RKO (cell line): Measurements from ENCODE around the gene JAKMIP3.

Source experiments
- DNase-seq: peaks from one replicate; pipeline ENCODE4 v3.0.0-alpha.2; 2016; ENCODE audit warnings: low spot score

The JAKMIP3 gene

DNA sequence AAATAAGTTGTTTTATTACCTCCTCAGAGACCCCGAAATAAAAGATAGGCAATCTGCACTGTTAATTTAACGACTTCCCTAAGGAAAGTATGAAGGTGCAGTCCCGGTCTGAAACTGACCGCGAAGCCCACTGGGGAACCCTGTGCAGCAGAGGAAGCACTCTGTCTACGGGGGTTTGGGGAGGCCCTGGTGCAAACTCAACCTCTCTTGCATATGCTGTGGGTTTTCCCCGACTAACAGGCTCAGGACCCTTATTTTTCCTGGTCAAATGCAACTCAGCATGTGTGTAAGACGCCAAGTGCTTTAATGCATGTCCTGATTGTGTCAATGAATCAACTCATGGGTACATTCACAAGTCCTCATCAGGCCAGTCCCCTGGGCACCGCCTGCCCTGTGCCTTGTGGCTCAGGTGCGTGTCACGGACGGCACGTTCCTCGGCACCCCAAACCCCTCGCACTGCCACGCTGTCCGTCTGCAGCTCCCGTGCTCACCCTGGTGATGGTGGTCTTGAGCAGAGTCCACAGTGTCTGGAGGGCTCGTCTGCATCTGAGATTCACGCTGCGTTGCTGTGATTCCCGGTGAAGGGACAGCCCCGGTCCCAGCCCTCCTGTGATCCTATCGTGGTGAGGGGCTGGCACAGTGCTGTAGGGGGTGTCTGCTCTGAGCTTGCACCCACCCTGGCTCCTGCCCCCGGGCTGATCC, 33.8 kb downstream of the JAKMIP3 start:
- DNase-seq, result no peak

DNA sequence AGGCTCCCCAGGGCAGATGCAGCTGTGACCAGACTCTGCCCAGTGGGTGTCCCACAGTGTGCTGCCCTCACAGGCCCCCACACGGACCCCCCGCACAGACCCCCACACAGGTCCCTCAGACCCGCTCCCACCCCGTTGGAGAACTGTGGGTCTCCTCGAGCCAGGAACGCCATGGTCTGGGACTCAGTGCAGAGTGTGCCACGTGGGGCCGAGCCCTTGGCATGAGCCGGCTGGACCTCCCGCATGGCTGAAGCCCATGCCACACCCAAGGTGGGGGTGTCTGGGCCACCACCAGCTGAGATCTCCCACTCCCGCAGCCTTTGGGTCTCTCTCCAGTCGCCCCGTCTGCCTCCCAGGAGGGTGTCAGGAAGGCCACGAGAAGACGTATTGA, 34.3 kb downstream of the JAKMIP3 start:
- no peak for DNase-seq

DNA sequence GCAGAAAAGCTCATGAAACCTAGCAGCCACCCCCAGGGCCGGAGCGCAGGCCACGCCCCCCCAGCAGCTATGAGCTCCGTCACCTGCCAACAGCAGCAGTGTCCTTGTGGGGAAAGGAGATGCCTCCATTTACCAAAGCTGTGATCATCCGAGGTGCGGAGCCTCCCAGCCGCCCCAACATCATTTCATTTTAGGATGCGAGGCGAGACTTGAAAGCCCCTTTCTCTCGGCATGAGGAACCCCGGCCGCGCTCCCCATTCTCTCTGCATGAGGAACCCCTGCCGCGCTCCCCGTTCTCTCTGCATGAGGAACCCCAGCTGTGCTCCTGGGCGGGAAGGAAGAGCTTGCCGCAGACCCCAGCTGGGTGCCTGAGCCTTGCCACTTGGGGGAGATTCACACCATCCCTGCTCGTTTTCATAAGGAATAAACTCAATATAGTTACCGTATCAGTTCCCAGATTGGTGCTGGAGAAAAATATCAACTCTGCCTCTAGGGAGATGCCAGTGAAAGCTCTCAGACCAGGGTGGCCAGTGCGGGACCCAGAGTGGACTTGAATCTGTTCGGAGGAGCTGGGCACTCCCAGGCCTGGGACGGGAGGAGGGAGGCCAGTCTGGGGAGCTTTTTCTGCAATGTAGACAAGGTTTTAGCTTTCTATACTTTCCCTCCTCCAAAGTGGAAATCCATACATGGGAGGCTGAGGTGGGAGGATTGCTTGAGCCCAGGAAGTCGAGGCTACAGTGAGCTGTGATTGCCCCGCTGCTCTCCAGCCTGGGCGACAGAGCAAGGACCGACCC, 35.0 kb downstream of the JAKMIP3 start:
- DNase-seq, result no peak

DNA sequence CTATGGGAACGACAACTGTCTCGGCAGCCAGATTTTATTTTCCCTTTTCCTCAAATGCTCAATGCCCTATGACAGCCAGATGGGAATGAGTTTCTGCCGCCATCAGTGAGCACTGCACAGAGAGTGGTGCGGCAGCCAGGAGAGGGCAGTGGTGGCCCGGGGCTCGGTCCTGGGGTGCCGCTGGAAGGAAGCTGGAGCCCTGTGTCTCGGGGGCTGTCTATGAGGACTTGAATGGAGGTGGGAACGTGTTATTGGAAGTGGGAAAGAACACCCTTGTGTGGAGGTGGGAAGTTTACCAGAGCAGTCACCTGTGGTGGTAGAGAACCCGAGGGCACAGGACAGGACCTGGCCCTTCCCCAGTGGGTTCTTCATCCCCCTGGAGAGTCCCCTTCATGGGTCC, 35.8 kb downstream of the JAKMIP3 start:
- no peak for DNase-seq

DNA sequence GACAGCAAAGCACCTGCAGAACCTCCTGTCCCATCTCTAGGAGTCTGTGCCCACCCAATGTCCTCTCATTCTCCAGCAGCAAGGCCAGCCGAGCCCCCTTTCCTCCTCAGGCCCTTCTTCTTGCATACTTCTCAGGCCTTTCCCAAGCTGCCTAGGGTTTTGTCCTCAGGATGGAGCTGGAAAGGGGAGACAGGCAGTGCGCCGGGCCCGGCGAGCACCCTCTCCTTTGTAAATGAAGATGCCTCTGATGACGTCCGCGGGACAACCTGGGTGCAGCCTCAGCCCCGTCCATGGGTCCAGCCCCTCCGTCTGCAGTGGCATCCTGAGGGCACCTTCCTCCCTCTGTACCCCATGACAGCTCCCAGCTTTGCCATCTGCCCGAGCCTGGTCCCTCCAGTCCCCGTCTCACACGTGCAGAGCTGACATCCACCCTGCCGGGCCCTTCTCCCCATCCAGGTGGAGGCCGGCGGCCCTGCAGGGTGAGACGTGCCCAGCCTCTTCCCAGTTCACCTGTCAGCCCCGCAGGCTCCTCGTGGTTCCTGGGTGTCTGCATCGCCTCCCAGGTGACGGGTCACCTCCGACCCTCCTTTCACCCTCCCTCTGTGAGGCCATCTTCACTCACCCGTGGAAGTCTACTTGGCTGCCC, 36.4 kb downstream of the JAKMIP3 start:
- DNase-seq, result no peak

DNA sequence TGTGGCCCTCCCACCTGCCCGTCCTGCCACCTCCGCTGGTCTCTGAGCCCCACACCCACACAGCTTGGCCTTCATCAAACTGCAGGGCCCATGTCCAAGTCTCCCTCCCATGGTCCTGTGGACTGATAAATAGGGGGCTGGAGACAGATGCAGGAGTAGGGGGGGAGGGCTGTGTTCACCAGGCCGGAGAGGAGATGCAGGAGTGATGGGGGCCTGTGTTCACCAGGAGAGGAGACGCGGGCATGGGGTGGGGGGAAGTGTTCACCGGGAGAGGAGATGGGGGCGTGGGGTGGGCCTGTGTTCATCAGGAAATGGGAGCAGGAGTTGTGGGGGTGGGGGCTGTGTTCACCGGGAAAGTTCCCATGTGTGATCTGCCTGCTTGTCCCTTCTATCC, 37.0 kb downstream of the JAKMIP3 start:
- no peak for DNase-seq

DNA sequence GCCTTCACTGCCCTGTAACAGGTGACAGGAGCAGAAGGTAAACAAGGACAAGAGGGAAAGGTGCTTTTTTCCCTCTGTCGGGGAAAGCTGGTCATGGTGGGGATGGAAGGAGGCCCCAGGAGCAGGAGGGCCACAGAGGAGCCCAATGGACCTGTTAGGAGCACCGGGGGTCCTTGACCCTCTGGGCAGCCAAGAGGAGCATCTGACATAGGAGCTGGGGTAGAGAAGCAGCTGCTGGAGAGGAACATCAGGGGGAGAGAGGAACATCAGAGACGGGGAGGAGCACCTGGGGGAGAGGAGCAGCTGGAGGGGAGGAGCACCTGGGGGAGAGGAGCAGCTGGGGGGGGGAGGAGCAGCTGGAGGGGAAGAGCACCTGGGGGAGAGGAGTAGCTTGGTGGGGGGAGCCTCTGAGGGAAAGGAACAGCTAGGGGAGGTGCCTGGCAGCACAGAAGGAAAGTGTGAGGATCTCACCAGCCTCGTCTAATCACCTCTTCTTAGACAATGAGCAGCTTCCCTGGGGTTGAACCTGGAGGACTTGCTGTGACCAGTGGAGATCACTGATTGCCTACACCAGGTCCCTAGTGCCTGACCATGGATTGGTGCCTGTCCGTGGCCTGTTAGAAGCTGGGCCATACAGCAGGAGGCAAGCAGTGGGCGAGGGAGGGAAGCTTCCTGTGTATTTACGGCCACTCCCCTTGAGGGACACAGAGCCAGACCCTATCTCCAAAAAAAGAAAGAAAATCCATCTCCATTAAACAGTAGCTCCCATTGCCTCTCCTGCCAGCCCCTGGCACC, 37.6 kb downstream of the JAKMIP3 start:
- no peak for DNase-seq

DNA sequence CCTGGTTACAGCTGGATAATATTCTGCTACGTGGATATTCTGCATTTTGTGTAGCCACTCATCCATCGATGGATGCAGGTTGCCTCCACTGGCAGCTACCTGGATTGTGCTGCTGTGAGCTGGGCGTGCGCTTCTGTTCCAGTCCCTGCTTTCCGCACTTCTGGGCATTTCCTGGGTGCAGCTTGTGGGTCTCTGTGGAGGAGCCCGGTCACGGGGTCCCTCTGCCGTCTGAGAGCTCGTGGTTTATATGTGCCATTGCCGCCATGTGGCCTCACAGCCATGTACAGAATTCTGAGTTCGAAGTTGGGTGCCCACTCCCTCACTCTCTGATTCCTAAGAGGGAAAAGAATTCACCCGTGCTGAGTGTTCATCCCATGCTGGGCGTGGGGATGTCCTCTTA, 38.3 kb downstream of the JAKMIP3 start:
- DNase-seq, result no peak

DNA sequence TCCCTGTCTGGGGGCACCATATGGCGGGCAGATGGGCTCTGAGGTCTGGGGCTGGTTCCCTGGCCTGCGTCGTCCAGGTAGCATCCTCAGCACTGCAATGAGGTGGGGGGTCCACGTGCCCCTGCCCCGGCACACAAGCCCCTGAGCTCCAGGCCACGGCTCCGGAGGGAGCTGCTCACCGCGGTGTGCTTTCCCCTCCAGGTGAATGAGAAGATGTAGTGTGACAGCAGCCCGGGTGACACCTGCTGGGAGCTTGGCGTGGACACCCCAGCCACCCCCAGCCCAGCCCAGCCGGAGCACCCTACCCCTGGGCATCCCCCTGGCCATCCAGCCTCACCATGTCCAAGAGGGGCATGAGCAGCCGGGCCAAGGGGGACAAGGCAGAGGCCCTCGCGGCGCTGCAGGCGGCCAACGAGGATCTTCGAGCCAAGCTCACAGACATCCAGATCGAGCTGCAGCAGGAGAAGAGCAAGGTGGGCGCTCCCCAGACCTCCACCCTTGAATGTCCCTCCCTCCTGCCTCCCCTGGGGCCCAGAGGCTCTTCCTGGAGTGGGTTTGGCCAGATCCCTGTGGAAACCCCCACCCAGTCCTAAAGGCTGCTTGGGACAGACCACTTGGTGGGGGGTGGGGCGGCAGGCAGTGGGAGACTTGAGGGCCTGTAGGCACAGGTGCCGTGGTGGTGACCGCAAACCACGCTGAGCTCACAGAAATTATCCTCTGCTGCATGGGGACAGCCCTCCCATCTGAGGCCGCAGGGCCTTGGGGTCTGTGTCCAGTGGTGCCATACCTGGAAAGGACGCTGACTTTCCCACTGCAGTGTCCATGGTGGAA, 38.9 kb downstream of the JAKMIP3 start:
- no peak for DNase-seq

DNA sequence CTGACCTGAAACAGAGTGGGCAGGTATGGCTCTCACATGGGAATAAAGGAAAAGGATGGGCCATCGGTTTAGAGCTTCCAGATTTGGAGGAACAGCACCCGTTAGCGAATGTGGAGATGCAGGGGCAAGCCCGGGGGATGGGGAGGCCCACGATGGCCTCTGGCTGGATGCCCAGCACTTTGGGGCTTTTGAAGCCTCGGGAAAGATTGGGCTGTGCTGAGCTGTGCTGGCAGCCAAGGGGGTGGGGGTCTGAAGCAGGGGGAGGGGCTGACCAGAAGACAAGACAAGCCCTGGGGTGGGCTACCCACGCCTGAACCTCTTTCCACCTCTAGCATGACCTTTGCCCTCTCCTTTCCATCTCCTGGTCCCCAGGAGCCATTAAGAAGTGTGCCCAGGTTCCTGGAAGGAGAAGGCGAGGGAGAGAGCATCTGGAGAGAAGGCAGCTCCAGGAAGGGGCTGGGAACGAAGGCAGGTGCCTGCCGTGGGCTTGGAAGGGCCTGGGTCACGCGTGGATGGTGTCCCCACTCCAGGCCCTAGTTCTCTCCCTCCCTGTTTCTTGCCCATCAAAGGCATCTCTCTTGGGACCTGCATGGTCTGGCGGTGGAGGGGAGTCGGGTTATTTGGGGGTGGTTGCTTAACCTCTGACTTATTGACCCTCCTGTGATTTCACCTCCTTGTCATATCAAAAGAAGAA, 39.7 kb downstream of the JAKMIP3 start:
- DNase-seq, result no peak

DNA sequence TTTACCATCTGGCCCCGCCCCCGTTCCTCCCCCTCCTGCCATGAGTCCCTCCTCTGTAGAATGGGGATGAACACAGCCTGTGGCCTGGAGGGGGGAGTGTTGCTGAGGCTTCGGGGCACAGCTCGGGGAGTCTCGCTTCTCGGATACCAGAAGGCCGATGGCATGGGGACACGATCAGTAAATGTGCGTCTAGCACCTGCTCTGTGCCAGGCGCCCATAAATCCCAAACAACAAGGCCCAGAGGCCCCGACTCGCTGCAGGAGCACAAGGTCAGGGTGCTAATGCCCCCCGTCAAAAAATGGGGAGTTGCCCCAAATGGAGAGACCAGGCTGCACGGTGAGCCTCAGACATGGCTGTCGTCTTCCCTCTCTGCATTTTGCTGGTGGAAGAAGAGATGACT, 40.7 kb downstream of the JAKMIP3 start:
- DNase-seq, result no peak

DNA sequence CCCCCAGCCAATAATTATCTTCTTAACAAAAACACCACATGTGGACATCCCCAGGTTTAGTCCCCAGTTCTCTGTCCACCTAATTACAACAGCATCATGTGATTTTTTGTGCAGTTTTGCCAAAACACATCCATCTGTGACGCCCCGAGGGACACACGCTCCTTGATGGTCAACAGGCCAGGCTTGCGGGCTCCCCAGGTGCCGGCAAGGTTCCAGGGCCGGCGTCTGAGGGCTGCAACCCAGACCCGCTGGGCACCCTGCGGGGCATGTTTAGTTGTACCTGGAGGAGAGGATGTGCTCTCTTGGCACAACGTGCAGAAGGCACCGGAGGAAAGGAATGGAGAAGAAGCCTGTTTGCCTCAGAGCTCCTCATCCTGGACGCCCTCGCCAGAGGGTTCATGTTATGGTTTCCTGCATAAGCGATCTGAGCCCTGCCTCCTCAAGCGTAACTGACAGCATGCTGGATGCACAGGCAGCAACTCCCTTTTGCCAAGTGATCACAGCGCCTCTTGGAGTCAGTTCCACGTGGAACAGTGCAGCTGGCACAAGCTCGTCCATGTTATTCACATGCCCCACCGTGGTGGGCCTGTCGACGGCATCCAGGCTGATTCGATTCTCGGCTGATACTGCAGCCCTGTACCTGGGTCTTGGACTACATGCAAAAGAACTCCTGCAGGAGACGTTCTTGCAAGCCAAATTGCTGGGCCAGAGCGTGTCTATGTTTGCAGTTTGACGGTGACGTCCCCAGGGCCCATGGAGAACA, 41.6 kb downstream of the JAKMIP3 start:
- DNase-seq, result no peak

DNA sequence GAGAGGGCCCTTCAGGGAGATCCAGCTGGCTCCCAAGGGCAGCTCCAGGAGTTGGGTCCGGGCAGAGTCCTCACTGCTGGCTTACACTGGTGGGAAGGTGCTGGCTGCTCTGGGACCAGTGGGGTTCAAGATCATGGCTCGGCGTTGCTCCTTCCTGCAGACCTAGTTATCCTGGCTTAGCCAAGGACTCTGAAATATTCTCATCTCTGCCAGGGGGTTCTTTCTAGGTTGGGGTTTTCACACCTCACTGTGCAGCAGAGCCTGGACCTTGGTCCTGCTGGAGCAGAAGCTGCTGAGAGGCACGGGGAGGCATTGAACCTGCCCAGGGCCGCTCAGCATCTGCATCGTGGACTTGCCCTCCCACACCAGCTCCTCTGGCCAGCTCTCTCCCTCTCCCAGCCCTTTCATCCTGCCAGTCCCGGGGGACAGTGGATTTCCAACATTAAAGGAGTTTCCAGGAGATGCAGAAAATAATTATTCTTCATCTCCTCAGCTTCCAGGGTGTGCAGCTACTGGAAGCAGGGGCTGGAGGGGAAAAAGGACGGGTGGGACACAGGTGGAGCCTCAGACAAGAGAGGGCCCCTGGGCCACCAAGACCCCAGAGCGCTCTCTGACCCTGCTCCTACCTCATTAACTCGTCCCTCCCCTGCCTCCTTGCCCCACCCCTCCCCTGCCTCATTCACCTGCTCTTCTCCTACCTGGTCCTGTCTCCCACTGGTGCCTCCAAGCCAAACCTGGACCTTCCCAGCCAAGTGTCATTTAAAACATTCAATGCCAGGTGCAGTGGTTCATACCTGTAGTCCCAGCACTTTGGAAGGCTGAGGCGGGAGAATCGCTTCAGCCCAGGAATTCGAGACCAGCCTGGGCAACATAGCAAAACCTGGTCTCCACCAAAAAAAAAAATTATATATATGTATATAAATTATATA, 42.5 kb downstream of the JAKMIP3 start:
- no peak for DNase-seq

DNA sequence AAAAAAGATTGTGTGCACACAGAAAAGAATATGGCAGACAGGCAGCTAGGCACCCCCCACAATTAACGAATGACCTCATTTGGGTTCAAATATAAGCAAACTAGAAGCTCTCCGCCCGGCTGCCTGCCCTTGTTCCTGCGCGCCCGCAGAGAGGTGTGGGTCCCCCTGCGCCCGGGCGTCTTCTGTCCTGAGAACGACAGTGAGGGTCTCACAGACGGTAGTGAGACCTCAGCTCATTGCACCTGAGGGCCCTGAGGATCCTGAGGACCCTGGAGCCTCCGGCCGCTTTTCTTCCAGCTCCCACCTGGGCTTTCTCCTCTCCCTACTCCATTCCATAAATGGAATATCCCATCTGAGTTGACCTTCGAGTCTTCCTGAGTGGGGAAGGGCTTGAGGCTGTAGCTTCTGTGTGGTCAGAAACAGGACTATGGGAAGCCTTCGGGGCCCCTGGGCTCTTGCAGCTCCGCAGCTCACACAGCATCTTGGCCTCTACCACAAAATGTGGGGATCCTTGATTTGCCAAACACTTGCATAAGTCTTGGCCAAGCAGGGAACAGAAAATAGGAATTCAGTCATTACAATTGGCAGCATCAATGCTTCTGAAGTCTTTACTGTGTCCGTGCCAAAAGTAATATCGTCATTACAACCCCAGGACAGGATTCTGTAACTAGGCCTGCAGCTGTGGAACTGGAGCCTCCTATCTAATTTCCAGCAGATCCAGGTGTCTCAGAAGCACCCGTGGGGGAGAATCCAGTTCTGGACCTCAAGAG, 43.8 kb downstream of the JAKMIP3 start:
- DNase-seq, result no peak

DNA sequence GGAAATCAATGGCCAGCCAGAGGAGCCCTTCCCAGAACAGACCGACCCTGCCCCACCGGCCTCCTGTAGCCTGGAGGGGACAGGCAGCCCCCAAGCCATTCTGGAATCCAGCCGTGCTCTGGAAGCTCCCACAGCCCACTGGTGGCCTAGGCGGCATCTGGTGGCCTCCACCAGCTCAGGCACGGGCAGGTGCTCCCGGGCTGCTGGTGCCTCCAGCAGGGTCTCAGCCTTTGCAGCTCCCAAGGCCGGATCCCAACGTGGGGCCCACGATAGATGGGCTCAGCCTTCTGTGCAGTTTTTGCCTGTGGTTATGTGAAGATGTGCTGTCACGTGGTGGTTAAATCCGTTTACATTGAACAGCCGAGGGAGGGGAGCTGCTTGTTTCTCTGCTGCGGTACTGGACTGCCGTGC, 44.4 kb downstream of the JAKMIP3 start:
- DNase-seq, result no peak

DNA sequence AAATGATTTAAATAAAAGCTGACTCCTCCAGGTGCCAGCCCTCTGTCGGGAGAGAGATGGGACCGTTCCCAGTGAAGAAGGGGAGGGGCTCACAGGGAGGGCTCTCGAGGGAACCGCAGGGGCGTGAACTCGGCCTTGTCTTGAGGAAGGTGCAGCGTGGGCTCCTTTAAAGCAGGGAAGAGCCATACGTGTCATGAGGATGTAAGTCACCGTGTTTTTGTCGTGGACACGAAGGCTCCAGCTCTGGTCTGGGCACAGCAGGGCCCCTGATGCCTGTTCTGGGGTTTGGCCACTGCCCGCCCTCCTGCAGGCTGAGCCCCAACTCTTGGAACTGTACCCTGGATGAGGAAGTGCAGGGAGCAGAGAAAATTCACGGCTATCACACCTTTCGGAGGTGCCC, 45.0 kb downstream of the JAKMIP3 start:
- no peak for DNase-seq

DNA sequence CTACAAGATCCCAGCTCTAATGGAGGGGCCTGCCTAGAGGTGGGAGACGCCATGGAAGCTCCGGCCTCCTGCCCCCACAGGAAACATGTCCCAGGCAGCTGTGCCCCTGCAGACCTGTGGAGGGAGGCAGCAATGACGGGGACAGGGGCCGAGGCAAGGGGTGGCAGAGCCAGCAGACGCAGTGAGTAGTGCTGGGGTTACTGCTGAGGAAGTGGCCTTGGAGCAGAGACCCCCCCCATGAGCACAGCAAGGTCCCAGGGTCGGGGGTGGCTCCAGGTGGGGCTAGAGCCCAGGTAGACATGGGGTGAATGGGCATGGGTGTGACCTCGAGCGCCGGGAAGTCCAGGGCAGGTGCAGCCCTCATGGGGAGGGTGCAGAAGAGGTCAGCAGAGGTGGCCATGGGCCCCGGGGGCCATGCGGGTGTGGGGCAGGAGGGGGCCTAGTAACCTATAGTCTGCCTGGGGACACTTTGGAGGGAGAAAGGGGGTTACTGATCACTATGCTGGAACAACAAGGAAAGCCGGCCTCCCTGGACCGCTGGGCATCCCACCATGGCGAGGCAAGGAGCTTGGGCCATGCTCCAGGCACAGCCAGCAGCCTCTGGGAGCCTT, 45.5 kb downstream of the JAKMIP3 start:
- no peak for DNase-seq

DNA sequence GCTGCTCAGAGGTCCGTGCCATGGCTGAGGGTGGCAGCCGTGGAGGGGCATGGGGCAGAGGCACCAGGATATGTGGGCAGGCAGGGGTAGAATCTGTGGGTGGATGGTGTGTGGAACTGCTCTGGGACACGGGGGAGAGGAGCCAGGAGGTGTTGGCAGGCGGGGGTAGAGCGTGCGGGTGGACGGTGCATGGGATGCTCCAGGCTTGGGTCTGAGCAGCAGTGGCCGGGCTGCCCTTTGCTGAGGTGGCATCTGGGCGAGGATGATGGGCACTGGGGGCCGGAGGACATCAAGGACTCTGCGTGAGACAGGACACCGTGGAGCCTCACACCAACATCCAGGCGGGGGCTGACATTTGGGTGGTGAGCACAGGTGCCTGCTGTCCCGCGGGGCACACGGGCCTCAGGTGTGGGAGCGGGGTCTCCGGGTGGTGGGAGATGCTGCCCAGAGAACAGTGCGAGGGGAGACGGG, 46.2 kb downstream of the JAKMIP3 start:
- DNase-seq, result no peak
